ENCODE results near the gene KIFBP.
"Not testable (repeated sequence)": the region's sequence is repeated elsewhere in the genome, so short reads cannot be mapped to it uniquely, and the experiment has no call there.

KIFBP gene

GRCh38 chr10:68973975-68974374 lies 14.6 kb upstream of the KIFBP start:
- Histone ChIP-seq H3K36me3 (ENCODE audit: insufficient read depth, low read depth, low read length) (peaks cover 100% of the 10 kb centered on the region), H3K9me3 (ENCODE audit: insufficient read depth, low read depth, low read length) (no peaks in the 10 kb centered on the region), H3K4me3 (ENCODE audit: low read length) (no peak overlapping the region), H3K27me3 (ENCODE audit: insufficient read depth, low read length) (no peaks in the 10 kb centered on the region), H3K9ac (ENCODE audit: low read depth, low read length) (no peak overlapping the region), H3K4me1 (ENCODE audit: insufficient read depth, low read length) (no peaks in the 10 kb centered on the region), H3K27ac (ENCODE audit: low read length) (no peak overlapping the region)

GRCh38 chr10:68975936-68976473 lies 12.6 kb upstream of the KIFBP start:
- not testable (repeated sequence) for H3K9ac ChIP-seq (ENCODE audit: low read depth, low read length); H3K4me1 ChIP-seq (ENCODE audit: insufficient read depth, low read length); H3K9me3 ChIP-seq (ENCODE audit: insufficient read depth, low read depth, low read length); H3K27ac ChIP-seq (ENCODE audit: low read length); H3K4me3 ChIP-seq (ENCODE audit: low read length); H3K27me3 ChIP-seq (ENCODE audit: insufficient read depth, low read length)
- H3K36me3 ChIP-seq (ENCODE audit: insufficient read depth, low read depth, low read length) = peaks cover 99% of the 10 kb centered on the region

GRCh38 chr10:68979738-68980137 lies 8.9 kb upstream of the KIFBP start:
- not testable (repeated sequence) for H3K4me3 ChIP-seq (ENCODE audit: low read length); H3K9me3 ChIP-seq (ENCODE audit: insufficient read depth, low read depth, low read length); H3K9ac ChIP-seq (ENCODE audit: low read depth, low read length); H3K27ac ChIP-seq (ENCODE audit: low read length); H3K4me1 ChIP-seq (ENCODE audit: insufficient read depth, low read length); H3K27me3 ChIP-seq (ENCODE audit: insufficient read depth, low read length)
- H3K36me3 ChIP-seq (ENCODE audit: insufficient read depth, low read depth, low read length) = peaks cover 99% of the 10 kb centered on the region

DNA sequence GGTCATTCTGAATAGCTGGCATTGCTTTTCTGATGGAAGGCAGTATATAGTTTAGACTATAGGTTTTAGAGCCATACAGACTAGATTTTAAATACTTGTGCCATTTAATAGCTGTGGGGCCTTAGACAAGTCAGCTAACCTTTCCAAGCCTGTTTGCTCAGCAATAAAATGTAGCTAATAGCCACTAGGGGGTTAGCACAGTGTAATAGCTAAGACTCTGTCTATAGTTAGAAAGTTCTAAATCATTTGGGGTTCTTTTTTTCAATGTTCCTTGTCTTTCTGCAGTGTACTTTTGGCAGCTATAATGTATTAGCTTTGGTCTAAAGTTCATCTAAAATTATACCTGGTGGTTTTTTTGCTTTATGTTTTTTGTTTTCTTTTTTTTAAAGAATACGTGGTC lies 7.5 kb upstream of the KIFBP start:
- no peaks in the 10 kb centered on the region for H3K9me3 ChIP-seq (ENCODE audit: insufficient read depth, low read depth, low read length)
- no peak overlapping the region for H3K4me3 ChIP-seq (ENCODE audit: low read length)
- no peak overlapping the region for H3K27ac ChIP-seq (ENCODE audit: low read length)
- no peaks in the 10 kb centered on the region for H3K4me1 ChIP-seq (ENCODE audit: insufficient read depth, low read length)
- no peaks in the 10 kb centered on the region for H3K27me3 ChIP-seq (ENCODE audit: insufficient read depth, low read length)
- no peak overlapping the region for H3K9ac ChIP-seq (ENCODE audit: low read depth, low read length)
- H3K36me3 ChIP-seq (ENCODE audit: insufficient read depth, low read depth, low read length) = peaks cover 98% of the 10 kb centered on the region

DNA sequence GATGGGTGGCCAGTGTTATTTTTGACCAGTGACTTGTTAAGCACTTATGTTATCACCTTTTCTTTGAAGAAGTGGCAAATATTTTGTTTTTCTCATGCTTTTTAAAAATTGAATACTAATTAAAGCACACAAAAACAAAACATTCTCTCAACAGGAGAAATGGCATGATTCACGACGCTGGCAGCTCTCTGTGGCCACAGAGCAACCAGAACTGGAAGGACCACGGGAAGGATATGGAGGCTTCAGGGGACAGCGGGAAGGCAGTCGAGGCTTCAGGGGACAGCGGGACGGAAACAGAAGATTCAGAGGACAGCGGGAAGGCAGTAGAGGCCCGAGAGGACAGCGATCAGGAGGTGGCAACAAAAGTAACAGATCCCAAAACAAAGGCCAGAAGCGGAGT lies 6.2 kb upstream of the KIFBP start:
- Histone ChIP-seq H3K36me3 (ENCODE audit: insufficient read depth, low read depth, low read length) (peaks cover 85% of the 10 kb centered on the region), H3K27me3 (ENCODE audit: insufficient read depth, low read length) (no peaks in the 10 kb centered on the region), H3K4me3 (ENCODE audit: low read length) (no peak overlapping the region), H3K9me3 (ENCODE audit: insufficient read depth, low read depth, low read length) (no peaks in the 10 kb centered on the region), H3K9ac (ENCODE audit: low read depth, low read length) (no peak overlapping the region), H3K4me1 (ENCODE audit: insufficient read depth, low read length) (no peaks in the 10 kb centered on the region), H3K27ac (ENCODE audit: low read length) (no peak overlapping the region)

- H3K27me3 ChIP-seq (ENCODE audit: insufficient read depth, low read length) = no peaks in the 10 kb centered on the region
- H3K9me3 ChIP-seq (ENCODE audit: insufficient read depth, low read depth, low read length) = no peaks in the 10 kb centered on the region
- no peak overlapping the region for H3K27ac ChIP-seq (ENCODE audit: low read length)
- peaks cover 4% of the 10 kb centered on the region; the same call in 1 of the 2 replicates for H3K4me1 ChIP-seq (ENCODE audit: insufficient read depth, low read length)
- H3K36me3 ChIP-seq (ENCODE audit: insufficient read depth, low read depth, low read length) = peaks cover 39% of the 10 kb centered on the region
- no peak overlapping the region for H3K9ac ChIP-seq (ENCODE audit: low read depth, low read length)
- no peak overlapping the region for H3K4me3 ChIP-seq (ENCODE audit: low read length)
Observed at GRCh38 chr10:68987611-68988010, 992 bp upstream of the KIFBP start.

DNA sequence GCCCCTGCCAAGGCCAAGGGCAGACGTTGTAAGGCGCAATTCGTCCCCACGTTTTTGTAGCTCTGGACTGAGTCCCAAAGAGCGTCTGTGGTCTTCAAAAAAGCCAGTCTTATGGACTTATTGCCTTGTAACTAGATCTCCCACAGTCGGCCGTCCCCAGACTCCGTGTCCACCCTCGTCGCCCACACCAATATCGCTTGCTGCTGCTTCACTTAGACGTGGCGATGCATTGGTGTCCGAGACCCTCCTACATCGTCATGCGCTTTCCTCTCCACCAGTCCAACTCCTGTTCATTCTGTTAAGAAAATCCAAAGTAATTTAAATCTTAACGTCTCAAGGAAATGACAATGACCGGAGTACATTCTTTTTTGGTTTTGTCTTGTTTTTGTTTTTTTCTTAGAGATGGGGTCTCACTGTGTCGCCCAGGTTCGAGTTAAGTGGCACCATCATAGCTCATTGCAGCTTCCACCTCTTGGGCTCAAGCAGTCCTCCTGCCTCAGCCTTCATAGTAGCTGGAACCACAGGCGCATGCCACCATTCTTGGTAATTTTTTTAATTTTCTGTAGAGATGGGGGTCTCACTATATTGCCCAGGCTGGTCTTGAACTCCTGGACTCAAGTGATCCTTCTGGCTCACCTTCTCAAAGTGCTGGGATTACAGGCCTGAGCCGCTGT lies 851 bp downstream of the KIFBP start:
- Histone ChIP-seq H3K27me3 (ENCODE audit: insufficient read depth, low read length) (no peaks in the 10 kb centered on the region), H3K9me3 (ENCODE audit: insufficient read depth, low read depth, low read length) (no peaks in the 10 kb centered on the region), H3K4me1 (ENCODE audit: insufficient read depth, low read length) (peaks cover 4% of the 10 kb centered on the region; the same call in 1 of the 2 replicates), H3K36me3 (ENCODE audit: insufficient read depth, low read depth, low read length) (peaks cover 27% of the 10 kb centered on the region), H3K9ac (ENCODE audit: low read depth, low read length) (peak overlapping the region; percentile 89), H3K4me3 (ENCODE audit: low read length) (peak overlapping the region; percentile 92), H3K27ac (ENCODE audit: low read length) (peak overlapping the region; percentile 72)

DNA sequence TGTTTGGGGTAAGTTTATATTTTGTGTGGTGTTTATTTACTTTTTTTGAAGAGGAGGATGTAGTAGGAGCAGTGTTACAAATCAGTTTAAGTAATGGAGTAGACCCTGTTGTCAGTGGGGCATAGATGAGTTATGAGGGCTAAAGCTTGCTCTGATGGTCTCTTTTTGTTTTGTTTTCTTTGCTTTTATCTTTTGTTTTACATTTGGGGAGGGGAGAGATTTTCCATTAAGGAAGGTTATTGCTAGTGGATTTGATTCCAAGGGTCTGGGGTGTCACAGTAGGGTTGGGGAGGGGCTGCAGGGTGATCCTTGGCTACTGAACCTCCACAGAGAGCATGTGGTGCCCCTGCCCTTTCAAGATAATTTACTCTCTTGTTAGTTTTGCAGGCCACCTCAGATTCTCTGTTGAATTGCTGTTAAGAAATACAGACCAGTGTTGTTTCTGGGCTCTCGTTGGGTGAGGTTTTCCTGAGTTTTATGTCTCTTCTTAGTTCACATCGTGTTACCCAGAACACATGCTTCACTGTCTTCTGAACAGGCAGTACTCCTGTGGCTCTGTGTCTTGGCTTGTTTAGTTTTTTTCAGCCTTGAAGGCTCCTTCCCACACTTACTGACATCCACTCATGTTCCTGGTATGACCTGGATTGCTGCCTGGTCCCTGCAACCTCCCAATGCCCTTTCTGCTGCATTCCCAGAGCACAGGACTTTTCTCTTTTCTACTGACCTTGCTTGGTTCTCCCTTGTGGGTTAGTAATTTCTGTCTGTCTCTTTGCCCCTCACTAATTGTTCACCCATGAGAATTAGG lies 4.2 kb downstream of the KIFBP start:
- Histone ChIP-seq H3K9ac (ENCODE audit: low read depth, low read length) (no peak overlapping the region), H3K27ac (ENCODE audit: low read length) (no peak overlapping the region), H3K36me3 (ENCODE audit: insufficient read depth, low read depth, low read length) (peaks cover 11% of the 10 kb centered on the region; the same call in 1 of the 2 replicates), H3K4me3 (ENCODE audit: low read length) (no peak overlapping the region), H3K4me1 (ENCODE audit: insufficient read depth, low read length) (peaks cover 4% of the 10 kb centered on the region; the same call in 1 of the 2 replicates), H3K9me3 (ENCODE audit: insufficient read depth, low read depth, low read length) (no peaks in the 10 kb centered on the region), H3K27me3 (ENCODE audit: insufficient read depth, low read length) (no peaks in the 10 kb centered on the region)

DNA sequence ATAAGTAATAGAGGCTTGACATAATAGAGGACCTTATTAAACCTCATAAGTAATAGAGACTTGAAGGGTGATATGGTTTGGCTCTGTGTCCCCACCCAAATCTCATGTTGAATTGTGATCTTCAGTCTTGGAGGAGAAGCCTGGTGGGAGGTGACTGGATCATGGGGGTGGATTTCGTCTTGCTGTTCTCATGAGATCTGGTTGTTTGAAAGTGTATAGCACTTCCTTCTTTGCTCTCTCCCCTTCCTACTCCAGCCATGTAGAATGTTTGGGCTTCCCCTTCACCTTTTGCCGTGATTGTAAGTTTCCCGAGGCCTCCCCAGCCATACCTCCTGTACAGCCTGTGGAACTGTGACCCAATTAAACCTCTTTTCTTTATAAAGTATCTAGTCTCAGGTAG lies 8.6 kb downstream of the KIFBP start:
- H3K4me1 ChIP-seq (ENCODE audit: insufficient read depth, low read length) = no peaks in the 10 kb centered on the region
- no peak overlapping the region for H3K27ac ChIP-seq (ENCODE audit: low read length)
- no peaks in the 10 kb centered on the region for H3K9me3 ChIP-seq (ENCODE audit: insufficient read depth, low read depth, low read length)
- peaks cover 26% of the 10 kb centered on the region for H3K36me3 ChIP-seq (ENCODE audit: insufficient read depth, low read depth, low read length)
- H3K27me3 ChIP-seq (ENCODE audit: insufficient read depth, low read length) = no peaks in the 10 kb centered on the region
- no peak overlapping the region for H3K4me3 ChIP-seq (ENCODE audit: low read length)
- no peak overlapping the region for H3K9ac ChIP-seq (ENCODE audit: low read depth, low read length)

GRCh38 chr10:69004821-69005220 lies 16.2 kb downstream of the KIFBP start:
- no peaks in the 10 kb centered on the region for H3K9me3 ChIP-seq (ENCODE audit: insufficient read depth, low read depth, low read length)
- no peak overlapping the region for H3K9ac ChIP-seq (ENCODE audit: low read depth, low read length)
- no peak overlapping the region for H3K27ac ChIP-seq (ENCODE audit: low read length)
- H3K36me3 ChIP-seq (ENCODE audit: insufficient read depth, low read depth, low read length) = peaks cover 63% of the 10 kb centered on the region
- no peaks in the 10 kb centered on the region for H3K27me3 ChIP-seq (ENCODE audit: insufficient read depth, low read length)
- no peaks in the 10 kb centered on the region for H3K4me1 ChIP-seq (ENCODE audit: insufficient read depth, low read length)
- H3K4me3 ChIP-seq (ENCODE audit: low read length) = no peak overlapping the region

DNA sequence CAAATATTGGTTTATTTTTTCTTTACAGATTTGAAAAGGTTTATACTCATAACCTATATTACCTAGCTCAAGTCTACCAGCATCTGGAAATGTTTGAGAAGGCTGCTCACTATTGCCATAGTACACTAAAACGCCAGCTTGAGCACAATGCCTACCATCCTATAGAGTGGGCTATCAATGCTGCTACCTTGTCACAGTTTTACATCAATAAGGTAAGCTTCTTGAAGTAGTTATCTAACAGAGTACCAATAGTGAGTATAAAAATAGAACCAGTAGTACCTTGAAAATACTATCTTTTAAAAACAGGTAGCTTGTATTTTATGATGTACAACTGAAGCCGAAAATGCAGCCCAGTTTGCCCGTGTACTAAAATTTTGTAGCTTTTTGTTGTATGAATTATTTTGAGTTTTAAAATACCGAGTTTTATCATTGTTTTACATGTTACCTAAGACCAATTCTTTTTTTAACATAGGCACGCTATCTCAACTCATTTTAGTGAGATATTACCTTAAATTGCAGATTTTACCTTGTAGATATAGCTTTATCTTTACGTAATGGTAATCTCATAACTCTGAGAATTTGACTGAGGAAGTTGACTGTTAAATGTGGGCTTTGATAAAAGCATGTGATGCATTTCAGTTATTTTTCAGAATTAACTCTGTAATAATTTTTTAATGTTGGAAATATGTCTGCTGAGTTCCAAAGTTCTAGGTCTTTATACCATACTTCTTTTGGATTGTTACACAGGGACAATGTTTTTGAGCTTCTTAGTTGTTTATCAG lies 17.3 kb downstream of the KIFBP start:
- no peaks in the 10 kb centered on the region for H3K27me3 ChIP-seq (ENCODE audit: insufficient read depth, low read length)
- H3K9me3 ChIP-seq (ENCODE audit: insufficient read depth, low read depth, low read length) = no peaks in the 10 kb centered on the region
- peaks cover 62% of the 10 kb centered on the region for H3K36me3 ChIP-seq (ENCODE audit: insufficient read depth, low read depth, low read length)
- no peaks in the 10 kb centered on the region for H3K4me1 ChIP-seq (ENCODE audit: insufficient read depth, low read length)
- H3K4me3 ChIP-seq (ENCODE audit: low read length) = no peak overlapping the region
- no peak overlapping the region for H3K27ac ChIP-seq (ENCODE audit: low read length)
- H3K9ac ChIP-seq (ENCODE audit: low read depth, low read length) = no peak overlapping the region
